Measurements from ENCODE around the gene MYH8.
A peak's percentile ranks its signal among the peaks of the same experiment; 100 is the strongest.

DNA sequence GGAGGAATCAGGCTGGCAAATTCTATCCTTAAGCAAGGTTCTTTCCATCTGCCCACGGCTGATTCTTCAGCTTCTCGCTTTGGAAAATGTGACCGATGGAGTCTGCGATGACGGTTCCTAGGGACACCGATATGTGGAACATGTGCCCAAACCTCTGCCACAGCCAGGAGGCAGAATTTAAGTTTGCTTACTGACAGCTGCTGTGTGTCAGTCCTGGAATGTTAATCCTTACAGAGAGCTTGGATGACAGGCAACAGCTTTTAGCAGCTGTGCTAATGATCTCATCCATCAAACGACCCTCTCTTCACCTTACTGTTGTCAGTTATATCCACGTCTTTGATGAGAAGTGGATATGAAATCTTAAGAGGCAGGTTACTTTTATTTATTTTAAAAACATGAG lies 37.6 kb downstream of the MYH8 start:
- TF ChIP-seq, protein P1, sequence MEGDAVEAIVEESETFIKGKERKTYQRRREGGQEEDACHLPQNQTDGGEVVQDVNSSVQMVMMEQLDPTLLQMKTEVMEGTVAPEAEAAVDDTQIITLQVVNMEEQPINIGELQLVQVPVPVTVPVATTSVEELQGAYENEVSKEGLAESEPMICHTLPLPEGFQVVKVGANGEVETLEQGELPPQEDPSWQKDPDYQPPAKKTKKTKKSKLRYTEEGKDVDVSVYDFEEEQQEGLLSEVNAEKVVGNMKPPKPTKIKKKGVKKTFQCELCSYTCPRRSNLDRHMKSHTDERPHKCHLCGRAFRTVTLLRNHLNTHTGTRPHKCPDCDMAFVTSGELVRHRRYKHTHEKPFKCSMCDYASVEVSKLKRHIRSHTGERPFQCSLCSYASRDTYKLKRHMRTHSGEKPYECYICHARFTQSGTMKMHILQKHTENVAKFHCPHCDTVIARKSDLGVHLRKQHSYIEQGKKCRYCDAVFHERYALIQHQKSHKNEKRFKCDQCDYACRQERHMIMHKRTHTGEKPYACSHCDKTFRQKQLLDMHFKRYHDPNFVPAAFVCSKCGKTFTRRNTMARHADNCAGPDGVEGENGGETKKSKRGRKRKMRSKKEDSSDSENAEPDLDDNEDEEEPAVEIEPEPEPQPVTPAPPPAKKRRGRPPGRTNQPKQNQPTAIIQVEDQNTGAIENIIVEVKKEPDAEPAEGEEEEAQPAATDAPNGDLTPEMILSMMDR (conservative IDR thresholded peaks at IDR 0.05; ENCODE audit: low read depth, low read length): peak; percentile 36; the same call in 1 of the 2 replicates
- no peak for TF ChIP-seq EZH2 (IDR thresholded peaks at IDR 0.05; ENCODE audit: borderline replicate concordance, low read depth, low read length, poor library complexity, severe bottlenecking)
